ENCODE results near the gene GAD2.

Gene GAD2

GRCh38 chr10:26216585-26217395 lies at the start of gene GAD2:
TSS of gene GAD2 (plus strand) at chr10:26216774. CDS start at chr10:26216810, 36 bp downstream.
- H3K4me3 ChIP-seq (ENCODE audit: low read depth, low read length) = no peak within 1 kb of the TSS
- no peak for TF ChIP-seq CTCF (IDR thresholded peaks at IDR 0.05; ENCODE audit: low read depth, low read length)

GRCh38 chr10:26169466-26169865 lies 47.1 kb upstream of the GAD2 start:
- TF ChIP-seq CTCF (IDR thresholded peaks at IDR 0.05; ENCODE audit: low read depth, low read length) = no peak
- no peak overlapping the region for H3K4me3 ChIP-seq (ENCODE audit: low read depth, low read length)

- no peak for TF ChIP-seq CTCF (IDR thresholded peaks at IDR 0.05; ENCODE audit: low read depth, low read length)
Measured at GRCh38 chr10:26172131-26172530, 44.4 kb upstream of the GAD2 start.

GRCh38 chr10:26173837-26174236 lies 42.7 kb upstream of the GAD2 start:
- no peak overlapping the region for H3K4me3 ChIP-seq (ENCODE audit: low read depth, low read length)
- no peak for TF ChIP-seq CTCF (IDR thresholded peaks at IDR 0.05; ENCODE audit: low read depth, low read length)

More at GRCh38 chr10:26172131-26172530, 44.4 kb upstream of the GAD2 start:
- no peak overlapping the region for H3K4me3 ChIP-seq (ENCODE audit: low read depth, low read length)

GRCh38 chr10:26177341-26177740 lies 39.2 kb upstream of the GAD2 start:
- no peak for TF ChIP-seq CTCF (IDR thresholded peaks at IDR 0.05; ENCODE audit: low read depth, low read length)
- no peak overlapping the region for H3K4me3 ChIP-seq (ENCODE audit: low read depth, low read length)

- TF ChIP-seq CTCF (IDR thresholded peaks at IDR 0.05; ENCODE audit: low read depth, low read length) = no peak
- no peak overlapping the region for H3K4me3 ChIP-seq (ENCODE audit: low read depth, low read length)
Measured at GRCh38 chr10:26194275-26194674, 22.3 kb upstream of the GAD2 start.

- no peak for TF ChIP-seq CTCF (IDR thresholded peaks at IDR 0.05; ENCODE audit: low read depth, low read length)
Measured at GRCh38 chr10:26197248-26197647, 19.3 kb upstream of the GAD2 start.

More at GRCh38 chr10:26197248-26197647, 19.3 kb upstream of the GAD2 start:
- H3K4me3 ChIP-seq (ENCODE audit: low read depth, low read length) = no peak overlapping the region

All from WI38 (cell line).